Loucy (cell line): ENCODE measurements around the gene AIG1.

Experiments used
- H2AFZ ChIP-seq: fragments of 200-600 bp; sonication (generic); 2 replicates; pipeline ENCODE4 v1.6.0; 2016; ENCODE audit warnings: antibody characterized with exemption, mild to moderate bottlenecking, low read length, moderate library complexity
- H3F3A ChIP-seq: fragments of 200-600 bp; 2 replicates; pipeline ENCODE4 v1.6.0; 2016; ENCODE audit warnings: antibody characterized with exemption, low read depth, mild to moderate bottlenecking
- H3K27me3 ChIP-seq: fragments of 200-600 bp; sonication (generic); 2 replicates; pipeline ENCODE4 v1.6.1; 2014; ENCODE audit warnings: low read length, mild to moderate bottlenecking; ENCODE audit not compliant: insufficient read depth, poor library complexity, severe bottlenecking
- H3K36me3 ChIP-seq: fragments of 200-600 bp; sonication (generic); 2 replicates; pipeline ENCODE4 v1.6.1; 2016; ENCODE audit warnings: low read length; ENCODE audit not compliant: insufficient read depth
- H3K4me1 ChIP-seq: fragments of 200-600 bp; sonication (generic); 2 replicates; pipeline ENCODE4 v1.5.1; 2014; ENCODE audit warnings: low read length, mild to moderate bottlenecking; ENCODE audit not compliant: insufficient read depth, poor library complexity, severe bottlenecking
- H3K4me2 ChIP-seq: fragments of 200-600 bp; sonication (generic); 2 replicates; pipeline ENCODE4 v1.6.0; 2014; ENCODE audit warnings: antibody characterized with exemption, low read length, low read depth, mild to moderate bottlenecking; ENCODE audit not compliant: poor library complexity, severe bottlenecking
- H3K4me3 ChIP-seq: fragments of 200-600 bp; sonication (generic); 2 replicates; pipeline ENCODE4 v1.5.1; 2014; ENCODE audit warnings: low read length, mild to moderate bottlenecking, mixed read lengths; ENCODE audit not compliant: poor library complexity, severe bottlenecking
- H3K79me2 ChIP-seq: fragments of 200-600 bp; sonication (generic); 2 replicates; pipeline ENCODE4 v1.6.1; 2014; ENCODE audit warnings: low read length; ENCODE audit not compliant: insufficient read depth
- H3K9ac ChIP-seq: fragments of 200-600 bp; sonication (generic); 2 replicates; pipeline ENCODE4 v1.6.0; 2014; ENCODE audit warnings: mild to moderate bottlenecking, low read depth, low read length, moderate library complexity; ENCODE audit not compliant: poor library complexity, severe bottlenecking
- H3K9me2 ChIP-seq: fragments of 200-600 bp; sonication (generic); replicated peaks from 2 replicates; pipeline ENCODE4 v1.6.1; 2016; ENCODE audit warnings: low read depth, low read length, mixed read lengths
- H3K9me3 ChIP-seq: fragments of 200-600 bp; sonication (generic); 2 replicates; pipeline ENCODE4 v1.6.1; 2014; ENCODE audit warnings: mild to moderate bottlenecking, antibody characterized with exemption, low read length, low read depth; ENCODE audit not compliant: insufficient read depth
- H4K20me1 ChIP-seq: fragments of 200-600 bp; sonication (generic); 2 replicates; pipeline ENCODE4 v1.6.0; 2014; ENCODE audit warnings: antibody characterized with exemption, low read length, mild to moderate bottlenecking; ENCODE audit not compliant: insufficient read depth, poor library complexity, severe bottlenecking
- CTCF ChIP-seq: fragments of 200-600 bp; sonication (generic); conservative IDR thresholded peaks from 2 replicates; pipeline ENCODE4 v1.5.1; 2014; ENCODE audit warnings: mild to moderate bottlenecking, antibody characterized with exemption, low read length
- EZH2phosphoT487 ChIP-seq: fragments of 200-600 bp; IDR thresholded peaks from 2 replicates; pipeline ENCODE4 v1.6.1; 2018; ENCODE audit warnings: antibody characterized with exemption, mild to moderate bottlenecking, moderate library complexity, borderline replicate concordance

AIG1 gene

GRCh38 chr6:143232849-143233248 lies 172.2 kb downstream of the AIG1 start:
- Histone ChIP-seq H3F3A (no peaks in the 10 kb centered on the region), H3K9me2 (no peaks in the 10 kb centered on the region), H3K4me1 (no peaks in the 10 kb centered on the region), H4K20me1 (no peaks in the 10 kb centered on the region), H2AFZ (no peak overlapping the region), H3K36me3 (no peaks in the 10 kb centered on the region), H3K4me3 (no peak overlapping the region), H3K4me2 (no peak overlapping the region), H3K9ac (no peak overlapping the region), H3K9me3 (no peaks in the 10 kb centered on the region), H3K27me3 (no peaks in the 10 kb centered on the region), H3K79me2 (no peaks in the 10 kb centered on the region)
- no peak for TF ChIP-seq EZH2phosphoT487
- TF ChIP-seq CTCF = peak; percentile 91

- Histone ChIP-seq H4K20me1 (no peaks in the 10 kb centered on the region), H3K9me2 (no peaks in the 10 kb centered on the region), H3K4me2 (no peak overlapping the region), H3K4me1 (no peaks in the 10 kb centered on the region), H2AFZ (no peak overlapping the region), H3K27me3 (no peaks in the 10 kb centered on the region), H3K36me3 (no peaks in the 10 kb centered on the region), H3K79me2 (no peaks in the 10 kb centered on the region), H3K9ac (no peak overlapping the region), H3K4me3 (no peak overlapping the region), H3K9me3 (no peaks in the 10 kb centered on the region), H3F3A (no peaks in the 10 kb centered on the region)
- TF ChIP-seq EZH2phosphoT487 = no peak
- TF ChIP-seq CTCF = no peak
Observed at GRCh38 chr6:143233554-143234285, 173.0 kb downstream of the AIG1 start.

- TF ChIP-seq CTCF (no peak), EZH2phosphoT487 (no peak)
Observed at GRCh38 chr6:143234734-143235133, 174.0 kb downstream of the AIG1 start.

More at GRCh38 chr6:143234734-143235133, 174.0 kb downstream of the AIG1 start:
- Histone ChIP-seq H3K4me2 (no peak overlapping the region), H4K20me1 (no peaks in the 10 kb centered on the region), H3K36me3 (no peaks in the 10 kb centered on the region), H2AFZ (no peak overlapping the region), H3K4me3 (no peak overlapping the region), H3K27me3 (no peaks in the 10 kb centered on the region), H3K9ac (no peak overlapping the region), H3K4me1 (no peaks in the 10 kb centered on the region), H3K79me2 (no peaks in the 10 kb centered on the region), H3K9me3 (no peaks in the 10 kb centered on the region), H3K9me2 (no peaks in the 10 kb centered on the region), H3F3A (no peaks in the 10 kb centered on the region)
